Measurements from ENCODE around the gene OR4K13.

The OR4K13 gene

GRCh38 chr14:20019257-20019865, 16.5 kb downstream of the OR4K13 start, which contains the start of gene OR4K14:
Gene OR4K14 (minus strand): TSS chr14:20019307. CDS start chr14:20015193, 4,114 bp downstream.
- DNase-seq (ENCODE audit: low read depth): no peak
- H3K4me3 ChIP-seq (ENCODE audit: low read depth, low read length): no peak within 1 kb of the TSS
- no peak for TF ChIP-seq CTCF (conservative IDR thresholded peaks at IDR 0.05; ENCODE audit: low read depth, low read length)

- TF ChIP-seq CTCF (conservative IDR thresholded peaks at IDR 0.05; ENCODE audit: low read depth, low read length): no peak
- DNase-seq (ENCODE audit: low read depth): no peak
- no peak overlapping the region for H3K4me3 ChIP-seq (ENCODE audit: low read depth, low read length)
Observed at GRCh38 chr14:20008156-20008555, 27.7 kb downstream of the OR4K13 start.

GRCh38 chr14:20002319-20002718, 33.5 kb downstream of the OR4K13 start:
- no peak for DNase-seq (ENCODE audit: low read depth)
- TF ChIP-seq CTCF (conservative IDR thresholded peaks at IDR 0.05; ENCODE audit: low read depth, low read length): no peak
- no peak overlapping the region for H3K4me3 ChIP-seq (ENCODE audit: low read depth, low read length)

- no peak for TF ChIP-seq CTCF (conservative IDR thresholded peaks at IDR 0.05; ENCODE audit: low read depth, low read length)
- no peak within 1 kb of the TSS for H3K4me3 ChIP-seq (ENCODE audit: low read depth, low read length)
- DNase-seq (ENCODE audit: low read depth): no peak
Observed at GRCh38 chr14:20001863-20002262, 34.0 kb downstream of the OR4K13 start, which contains the start of gene OR4Q2. Gene OR4Q2 (plus strand): TSS chr14:20002163.

- no peak for DNase-seq (ENCODE audit: low read depth)
- no peak for TF ChIP-seq CTCF (conservative IDR thresholded peaks at IDR 0.05; ENCODE audit: low read depth, low read length)
- H3K4me3 ChIP-seq (ENCODE audit: low read depth, low read length): no peak overlapping the region
Observed at GRCh38 chr14:19993438-19993837, 42.4 kb downstream of the OR4K13 start.

Data from choroid plexus epithelial cell (primary cell).